Gastrocnemius medialis (tissue), 4 donors: ENCODE measurements around the gene ATOH8.

Experiments used
- POLR2A ChIP-seq, 2 donors: fragments of 450-650 bp; IDR thresholded peaks; one replicate each; pipeline ENCODE4 v1.6.1; 2017; ENCODE audit warnings: antibody characterized with exemption in 2 of 2, mild to moderate bottlenecking in 2 of 2, moderate library complexity in 2 of 2
- TF ChIP-seq, protein P1 (sequence below), 5 experiments: fragments of 450-650 bp in 3 of 5; fragments of 200-600 bp in 2 of 5; sonication (generic) in 2 of 5; IDR thresholded peaks in 4 of 5; conservative IDR thresholded peaks in 1 of 5; 1 replicate in 4 of 5; 2 replicates in 1 of 5; pipeline ENCODE4 v1.5.1; 2016 to 2019; ENCODE audit warnings: antibody characterized with exemption in 5 of 5, mild to moderate bottlenecking in 3 of 5, moderate library complexity in 3 of 5

DNA sequence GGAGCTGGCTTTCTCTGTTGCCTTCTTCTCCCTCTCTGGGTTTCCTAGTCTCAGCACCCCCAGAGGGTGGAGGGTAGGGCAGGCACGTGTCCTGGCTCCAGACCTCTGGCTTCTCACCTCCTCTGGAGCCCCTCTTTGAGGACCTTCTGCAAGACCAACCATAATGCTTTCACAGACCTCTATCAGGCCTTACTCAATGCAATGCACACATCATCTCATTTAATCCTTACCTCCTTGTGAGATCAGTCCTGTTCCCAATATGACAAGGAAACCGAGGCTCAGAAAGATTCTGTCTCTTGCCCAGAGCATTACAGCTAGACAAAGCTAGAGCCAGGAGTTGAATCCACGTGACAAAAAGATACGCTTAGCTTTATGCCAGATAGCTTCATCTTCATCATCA, 8.2 kb downstream of the ATOH8 start:
- TF ChIP-seq, protein P1, sequence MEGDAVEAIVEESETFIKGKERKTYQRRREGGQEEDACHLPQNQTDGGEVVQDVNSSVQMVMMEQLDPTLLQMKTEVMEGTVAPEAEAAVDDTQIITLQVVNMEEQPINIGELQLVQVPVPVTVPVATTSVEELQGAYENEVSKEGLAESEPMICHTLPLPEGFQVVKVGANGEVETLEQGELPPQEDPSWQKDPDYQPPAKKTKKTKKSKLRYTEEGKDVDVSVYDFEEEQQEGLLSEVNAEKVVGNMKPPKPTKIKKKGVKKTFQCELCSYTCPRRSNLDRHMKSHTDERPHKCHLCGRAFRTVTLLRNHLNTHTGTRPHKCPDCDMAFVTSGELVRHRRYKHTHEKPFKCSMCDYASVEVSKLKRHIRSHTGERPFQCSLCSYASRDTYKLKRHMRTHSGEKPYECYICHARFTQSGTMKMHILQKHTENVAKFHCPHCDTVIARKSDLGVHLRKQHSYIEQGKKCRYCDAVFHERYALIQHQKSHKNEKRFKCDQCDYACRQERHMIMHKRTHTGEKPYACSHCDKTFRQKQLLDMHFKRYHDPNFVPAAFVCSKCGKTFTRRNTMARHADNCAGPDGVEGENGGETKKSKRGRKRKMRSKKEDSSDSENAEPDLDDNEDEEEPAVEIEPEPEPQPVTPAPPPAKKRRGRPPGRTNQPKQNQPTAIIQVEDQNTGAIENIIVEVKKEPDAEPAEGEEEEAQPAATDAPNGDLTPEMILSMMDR (IDR thresholded peaks at IDR 0.05 in 4 of 5, conservative IDR thresholded peaks at IDR 0.05 in 1 of 5): no peak
- no peak for TF ChIP-seq POLR2A (IDR thresholded peaks at IDR 0.05)
